ENCODE data around the gene IRF2BPL. TPM values are rescaled to one million over a fixed set of nuclear protein-coding genes. Genes with fewer than 3 reads are reported as not detected.
A peak's percentile ranks its signal among the peaks of the same experiment; 100 is the strongest.

The IRF2BPL gene
- total RNA-seq, 2 experiments from 2014 or later, result 36.2 to 37.7 TPM

DNA sequence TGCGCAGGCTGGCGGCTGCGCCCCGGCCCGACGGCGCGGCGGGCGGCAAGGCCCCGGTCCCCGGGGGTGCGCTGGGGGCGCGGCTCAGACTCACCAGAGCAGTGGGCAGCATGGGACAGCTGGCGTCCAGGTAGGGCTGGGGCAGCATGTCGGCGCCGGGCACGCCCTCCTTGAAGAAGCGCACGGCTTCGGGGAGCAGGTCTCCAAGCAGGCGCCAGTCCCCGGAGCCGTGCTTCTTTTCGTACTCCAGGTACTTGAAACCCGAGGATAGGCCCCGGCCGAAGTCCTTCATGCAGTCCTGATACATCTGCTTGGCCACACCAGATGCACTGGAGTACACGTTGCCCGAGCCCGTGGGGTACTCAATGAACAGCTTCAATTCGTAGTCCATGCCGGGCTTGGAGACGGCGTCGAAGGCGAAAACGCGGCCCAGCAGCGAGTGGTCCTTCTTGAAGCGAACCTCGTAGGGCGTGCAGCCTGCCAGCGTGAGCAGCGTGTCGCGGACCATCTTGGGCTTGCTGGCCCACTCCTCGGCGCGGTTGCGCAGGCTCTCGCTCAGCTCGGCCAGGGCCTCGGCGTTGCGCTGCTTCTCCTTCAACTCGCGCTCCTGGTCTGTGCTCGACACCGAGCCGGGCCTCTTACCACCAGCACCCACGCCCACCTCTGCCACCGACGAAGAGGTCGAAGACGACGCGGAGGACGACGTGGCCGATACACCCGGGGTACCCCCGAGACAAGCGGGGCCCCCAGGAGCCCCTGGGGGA, 2.2 kb downstream of the IRF2BPL start:
- DNase-seq, result no peak
- TF ChIP-seq, protein P1, sequence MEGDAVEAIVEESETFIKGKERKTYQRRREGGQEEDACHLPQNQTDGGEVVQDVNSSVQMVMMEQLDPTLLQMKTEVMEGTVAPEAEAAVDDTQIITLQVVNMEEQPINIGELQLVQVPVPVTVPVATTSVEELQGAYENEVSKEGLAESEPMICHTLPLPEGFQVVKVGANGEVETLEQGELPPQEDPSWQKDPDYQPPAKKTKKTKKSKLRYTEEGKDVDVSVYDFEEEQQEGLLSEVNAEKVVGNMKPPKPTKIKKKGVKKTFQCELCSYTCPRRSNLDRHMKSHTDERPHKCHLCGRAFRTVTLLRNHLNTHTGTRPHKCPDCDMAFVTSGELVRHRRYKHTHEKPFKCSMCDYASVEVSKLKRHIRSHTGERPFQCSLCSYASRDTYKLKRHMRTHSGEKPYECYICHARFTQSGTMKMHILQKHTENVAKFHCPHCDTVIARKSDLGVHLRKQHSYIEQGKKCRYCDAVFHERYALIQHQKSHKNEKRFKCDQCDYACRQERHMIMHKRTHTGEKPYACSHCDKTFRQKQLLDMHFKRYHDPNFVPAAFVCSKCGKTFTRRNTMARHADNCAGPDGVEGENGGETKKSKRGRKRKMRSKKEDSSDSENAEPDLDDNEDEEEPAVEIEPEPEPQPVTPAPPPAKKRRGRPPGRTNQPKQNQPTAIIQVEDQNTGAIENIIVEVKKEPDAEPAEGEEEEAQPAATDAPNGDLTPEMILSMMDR (IDR thresholded peaks at IDR 0.05), result no peak
- Mint-ChIP-seq H3K36me3 (ENCODE audit: low read depth) (peaks cover 27% of the 10 kb centered on the region), H3K4me3 (peak overlapping the region; percentile 97), H3K9me3 (no peaks in the 10 kb centered on the region), H3K27ac (peak overlapping the region; percentile 69), H3K4me1 (ENCODE audit: low read depth) (peaks cover 60% of the 10 kb centered on the region), H3K27me3 (no peaks in the 10 kb centered on the region)
- no peak for ATAC-seq
- CTCF ChIA-PET, result interaction anchor here (0.9 to 4.8 kb wide), 7 partner anchors 14 to 150 kb away, joined by 3 to 36 read pairs (median 6); no protein-coding TSS in a partner anchor
- intact Hi-C loops (cut with micrococcal nuclease), result no loop called here
- POLR2A ChIA-PET, result interaction anchor here (1.0 to 4.5 kb wide), 10 partner anchors 8 to 107 kb away, joined by 3 to 36 read pairs (median 5); no protein-coding TSS in a partner anchor

DNA sequence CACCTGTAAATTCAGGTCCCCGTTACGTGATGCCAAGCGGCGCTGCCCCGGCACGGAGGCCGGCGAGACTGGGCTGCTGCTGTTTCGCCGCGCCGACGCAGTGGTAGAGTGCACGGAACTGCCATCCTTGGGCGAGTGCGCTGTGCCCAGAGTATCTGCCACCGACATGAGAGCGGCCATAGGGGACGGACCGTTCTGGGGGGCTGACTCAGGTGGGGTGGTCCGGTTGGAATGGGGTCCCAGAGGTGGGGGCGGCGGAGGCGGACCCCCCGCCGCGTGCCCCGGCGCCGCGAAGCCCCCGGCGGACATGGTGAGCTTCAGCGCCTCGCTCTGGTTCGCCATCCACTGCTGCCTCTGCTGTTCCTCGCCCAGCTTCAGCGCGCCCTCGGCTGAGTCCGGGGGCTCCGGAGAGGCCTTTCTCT, 2.8 kb downstream of the IRF2BPL start:
- ATAC-seq, result no peak
- H3K4me1 Mint-ChIP-seq (ENCODE audit: low read depth), result peaks cover 60% of the 10 kb centered on the region

DNA sequence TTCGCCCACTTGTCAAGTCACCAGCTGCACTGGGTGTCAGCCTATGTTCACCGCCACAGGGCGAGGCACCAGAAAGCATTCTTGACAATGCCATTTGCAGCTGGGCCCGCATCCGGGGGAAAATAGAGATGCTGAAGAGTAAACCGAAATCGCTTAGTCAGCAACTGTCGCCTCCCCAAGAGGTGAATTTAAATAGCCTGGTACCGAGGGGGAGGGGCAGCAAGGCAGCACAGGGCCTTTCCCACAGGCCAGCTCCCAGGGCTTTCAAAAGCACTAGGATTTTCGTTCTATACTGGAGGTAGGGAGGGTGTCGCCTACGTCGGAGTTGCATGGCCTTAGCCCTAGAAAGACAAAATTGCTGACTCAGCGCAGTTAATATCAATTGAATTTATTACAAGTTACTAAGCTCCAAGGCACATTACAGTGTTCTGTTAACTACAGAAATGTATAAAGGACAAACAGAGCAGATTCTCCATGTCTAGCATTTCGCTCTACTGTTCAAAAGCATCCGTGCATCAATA, 4.3 kb downstream of the IRF2BPL start:
- Mint-ChIP-seq H3K4me1 (ENCODE audit: low read depth) (peaks cover 51% of the 10 kb centered on the region), H3K27ac (peak overlapping the region; percentile 62), H3K4me3 (peak overlapping the region; percentile 65), H3K9me3 (no peaks in the 10 kb centered on the region), H3K27me3 (no peaks in the 10 kb centered on the region), H3K36me3 (ENCODE audit: low read depth) (peaks cover 25% of the 10 kb centered on the region)
- ChIA-PET CTCF (interaction anchor here (0.9 to 2.9 kb wide), 18 partner anchors 8 to 151 kb away, joined by 3 to 21 read pairs (median 4); no protein-coding TSS in a partner anchor), POLR2A (interaction anchor here (0.6 to 4.5 kb wide), 8 partner anchors 9 to 849 kb away, joined by 3 to 20 read pairs (median 4); no protein-coding TSS in a partner anchor)
- intact Hi-C loops (cut with micrococcal nuclease), result loop anchor here (5.0 kb wide), 1 partner anchor 67 kb away; no protein-coding TSS in a partner anchor
- TF ChIP-seq, protein P1 (IDR thresholded peaks at IDR 0.05), result no peak
- ATAC-seq, result no peak
- peak; percentile 83 for DNase-seq

More for the DNA sequence above, 2.8 kb downstream of the IRF2BPL start:
- ChIA-PET CTCF (interaction anchor here (1.3 to 2.5 kb wide), 4 partner anchors 16 to 150 kb away, joined by 4 to 6 read pairs (median 4); no protein-coding TSS in a partner anchor), POLR2A (interaction anchor here (1.1 to 4.5 kb wide), 4 partner anchors 9 to 78 kb away, joined by 3 to 20 read pairs (median 10); no protein-coding TSS in a partner anchor)
- H3K27ac Mint-ChIP-seq, result no peak overlapping the region
- no peaks in the 10 kb centered on the region for H3K27me3 Mint-ChIP-seq
- intact Hi-C loops (cut with micrococcal nuclease), result no loop called here
- TF ChIP-seq, protein P1 (IDR thresholded peaks at IDR 0.05), result no peak
- peaks cover 27% of the 10 kb centered on the region for H3K36me3 Mint-ChIP-seq (ENCODE audit: low read depth)
- no peak for DNase-seq
- H3K4me3 Mint-ChIP-seq, result peak overlapping the region; percentile 65
- no peaks in the 10 kb centered on the region for H3K9me3 Mint-ChIP-seq

DNA sequence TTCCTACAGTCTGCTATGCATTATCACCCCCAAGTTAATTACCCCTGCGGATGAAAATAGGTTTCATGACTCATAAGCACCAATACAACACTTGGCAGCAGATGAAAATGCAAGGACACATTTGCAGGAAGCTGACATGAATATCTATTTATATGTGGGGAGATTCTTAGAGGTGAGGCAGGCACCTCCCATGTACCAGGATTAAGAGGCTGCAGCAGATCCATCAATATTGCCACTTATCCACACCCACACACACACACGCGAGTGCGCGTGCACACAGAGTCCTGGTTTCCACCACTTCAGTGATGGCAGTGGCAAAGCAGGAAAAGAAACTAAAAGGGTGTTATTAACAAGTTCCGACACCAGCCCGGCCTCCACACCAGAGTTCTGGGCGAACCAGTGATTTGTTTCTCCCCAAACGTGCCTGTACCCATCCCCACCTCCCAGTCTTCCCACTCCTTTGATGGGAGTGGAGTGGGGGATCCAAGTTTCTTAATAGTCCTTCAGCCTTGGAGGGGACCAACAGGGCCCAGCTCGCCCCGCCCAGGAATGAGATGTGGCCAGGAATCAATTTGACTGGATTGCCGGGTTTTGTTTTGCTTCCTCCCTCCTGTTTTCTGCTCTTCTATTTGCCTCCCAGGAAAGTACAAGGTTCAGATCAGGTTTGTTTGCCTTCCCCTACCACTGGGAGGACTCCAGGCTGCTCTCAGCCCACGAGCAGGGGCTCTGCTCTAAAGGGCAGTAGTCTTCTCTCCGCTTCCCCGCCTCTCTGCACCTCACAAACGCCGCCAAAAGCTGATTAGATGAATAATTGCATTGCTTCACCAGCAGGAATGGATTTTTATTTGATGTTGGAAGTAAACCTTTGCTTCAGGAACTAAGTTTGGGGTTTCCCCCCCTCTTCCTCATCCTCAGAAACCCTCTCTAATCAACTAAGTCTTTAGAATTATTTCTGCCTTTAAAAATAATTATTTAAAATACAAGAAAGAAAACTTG, 5.2 kb downstream of the IRF2BPL start:
- Mint-ChIP-seq H3K36me3 (ENCODE audit: low read depth) (peaks cover 22% of the 10 kb centered on the region), H3K4me3 (peak overlapping the region; percentile 13), H3K9me3 (no peaks in the 10 kb centered on the region), H3K27ac (peak overlapping the region; percentile 44), H3K27me3 (no peaks in the 10 kb centered on the region), H3K4me1 (ENCODE audit: low read depth) (peaks cover 46% of the 10 kb centered on the region)
- ChIA-PET CTCF (interaction anchor here (0.9 to 2.9 kb wide), 16 partner anchors 9 to 150 kb away, joined by 3 to 21 read pairs (median 4); no protein-coding TSS in a partner anchor), POLR2A (interaction anchor here (0.6 to 4.5 kb wide), 9 partner anchors 10 to 103 kb away, joined by 3 to 20 read pairs (median 4); no protein-coding TSS in a partner anchor)
- intact Hi-C loops (cut with micrococcal nuclease), result loop anchor here (5.0 kb wide), 1 partner anchor 66 kb away; no protein-coding TSS in a partner anchor
- peak; percentile 77 for DNase-seq
- TF ChIP-seq, protein P1 (IDR thresholded peaks at IDR 0.05), result no peak
- ATAC-seq, result peak; percentile 12
